HG02970 (cell line): Measurements from ENCODE around the gene MKRN1.
"Not testable (repeated sequence)": the region's sequence is repeated elsewhere in the genome, so short reads cannot be mapped to it uniquely, and the experiment has no call there.

Source experiments
- ATAC-seq: cut with Tn5 transposase; IDR thresholded peaks from one replicate; pipeline ENCODE4 v1.9.1; 2021; ENCODE audit warnings: mild to moderate bottlenecking, moderate library complexity, moderate number of reproducible peaks; ENCODE audit not compliant: unreplicated experiment, low FRiP score

The MKRN1 gene

DNA sequence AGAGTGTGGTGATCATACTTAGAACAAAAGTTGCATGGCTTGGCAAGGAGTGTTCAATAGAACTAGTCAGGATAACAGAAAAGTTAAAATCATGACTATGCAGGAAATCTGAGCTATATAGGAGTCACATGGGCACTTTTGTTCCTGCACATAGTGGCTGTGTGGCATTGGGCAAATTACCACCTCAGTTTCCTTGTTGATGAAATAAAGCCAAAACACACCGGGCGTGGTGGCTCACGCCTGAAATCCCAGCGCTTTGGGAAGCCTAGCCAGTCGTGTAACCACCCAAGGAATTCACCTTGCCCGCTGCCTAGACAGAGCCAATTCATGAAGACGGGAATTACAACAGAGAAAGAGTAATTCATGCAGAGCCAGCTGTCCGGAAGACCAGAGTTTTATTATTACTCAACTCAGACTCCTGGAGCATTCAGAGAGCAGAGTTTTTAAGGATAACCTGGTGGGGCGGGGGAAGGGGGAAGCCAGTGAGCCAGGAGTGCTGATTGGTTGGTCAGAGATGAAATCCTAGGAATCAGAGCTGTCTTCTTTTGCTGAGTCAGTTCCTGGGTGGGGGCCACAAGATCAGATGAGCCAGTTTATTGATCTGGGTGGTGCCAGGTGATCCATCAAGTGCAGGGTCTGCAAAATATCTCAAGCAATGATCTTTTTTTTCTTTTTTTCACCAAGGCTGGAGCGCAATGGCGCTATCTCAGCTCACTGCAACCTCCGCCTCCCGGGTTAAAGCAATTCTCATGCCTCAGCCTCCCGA lies 6.4 kb upstream of the MKRN1 start:
- ATAC-seq, result no peak

DNA sequence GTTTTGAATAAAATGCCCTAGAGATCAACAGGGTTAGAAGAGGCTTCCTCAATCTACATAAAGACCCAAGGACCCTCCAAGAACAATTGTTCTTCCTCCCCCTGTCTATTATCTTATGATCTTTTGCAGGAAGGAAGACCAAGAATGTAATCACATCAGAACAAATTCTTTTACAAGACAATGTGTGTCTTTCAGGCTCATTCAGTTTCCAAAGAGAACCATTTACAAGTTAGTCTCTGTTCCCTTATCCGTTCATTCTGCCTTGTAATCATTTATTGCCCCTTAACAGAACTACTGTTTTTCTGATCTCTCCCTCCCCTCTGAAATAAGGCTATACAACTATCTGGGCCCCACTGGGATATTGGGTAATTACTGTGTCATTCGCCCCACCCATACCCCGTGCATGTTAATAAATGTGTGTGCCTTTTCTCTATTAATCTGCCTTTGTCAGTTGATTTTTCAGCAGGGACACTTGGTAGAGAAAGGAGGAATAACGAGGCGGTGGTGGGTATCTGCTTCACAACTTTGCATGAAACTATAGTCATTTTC lies 5.7 kb upstream of the MKRN1 start:
- no peak for ATAC-seq

DNA sequence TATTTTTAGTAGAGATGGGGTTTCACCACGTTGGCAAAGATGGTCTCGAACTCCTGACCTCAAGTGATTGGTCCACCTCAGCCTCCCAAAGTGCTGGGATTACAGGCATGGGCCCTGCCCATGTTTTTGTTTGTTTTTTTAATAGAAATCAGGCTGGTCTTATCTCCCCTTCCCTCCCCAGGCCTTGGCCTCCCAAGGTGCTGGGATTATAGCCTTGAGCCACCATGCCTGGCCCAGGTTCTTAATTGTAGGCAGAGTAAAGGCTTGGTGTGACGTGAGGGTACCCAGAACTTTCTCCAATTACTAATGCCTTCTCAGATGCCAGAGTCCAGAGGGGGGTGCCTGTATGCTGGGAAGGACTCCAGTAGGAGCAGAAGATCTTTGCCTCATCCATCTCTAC lies 5.2 kb upstream of the MKRN1 start:
- no peak for ATAC-seq

DNA sequence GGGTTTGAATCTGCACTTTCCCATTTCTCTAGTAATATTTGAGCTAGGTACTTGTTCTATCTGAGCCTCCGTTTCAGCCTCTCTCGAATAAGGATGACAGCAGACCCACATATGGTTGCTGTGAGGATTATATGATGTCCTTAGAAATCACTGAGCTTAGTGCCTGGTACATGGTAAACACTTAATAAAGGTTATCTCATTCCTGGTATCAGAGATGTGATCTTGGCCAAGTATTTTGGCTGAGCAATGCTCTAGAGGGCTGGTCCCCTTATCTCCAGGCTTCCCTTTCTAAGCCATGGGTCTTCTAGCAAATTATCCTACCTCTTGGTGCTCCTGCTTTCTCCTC lies 407 bp upstream of the MKRN1 start:
- no peak for ATAC-seq

DNA sequence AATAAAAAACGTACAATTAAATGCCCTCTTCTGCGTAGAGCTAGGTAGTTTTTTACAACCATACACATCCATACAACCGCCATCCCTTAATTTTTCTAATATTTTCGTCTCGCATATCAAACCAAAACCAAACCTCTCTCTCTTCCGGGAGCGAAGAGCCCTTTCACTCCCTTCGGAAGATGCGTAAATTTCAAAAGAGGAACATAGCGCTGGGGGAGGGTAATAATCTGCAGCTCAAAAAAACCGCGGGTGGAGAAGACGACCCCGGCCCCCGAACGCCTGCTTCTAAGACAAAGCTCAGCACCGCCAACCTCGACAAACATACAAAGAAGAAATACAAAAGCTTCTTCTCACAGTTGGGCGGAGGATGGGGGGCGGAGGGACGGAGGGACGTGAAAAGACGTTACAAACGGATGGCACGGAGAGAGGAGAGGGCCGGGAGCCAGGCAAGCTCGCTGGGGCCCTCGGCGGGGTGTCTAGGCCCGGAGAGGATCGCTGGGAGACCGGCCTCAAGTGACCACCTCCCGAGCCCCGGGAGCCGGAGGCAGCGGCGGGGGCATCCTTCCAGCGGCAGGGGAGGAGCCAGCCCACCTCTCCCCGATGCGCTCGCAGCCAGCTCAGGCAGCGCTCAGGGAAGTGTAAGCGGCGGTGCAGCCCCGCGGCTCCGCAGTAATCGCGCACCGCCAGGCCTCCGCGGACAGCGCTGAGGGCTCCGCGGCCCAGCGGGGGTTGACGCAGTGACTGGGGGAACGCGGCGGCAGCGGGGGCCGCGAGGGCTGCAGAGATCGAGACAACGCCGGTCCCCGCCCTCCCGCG lies 851 bp downstream of the MKRN1 start:
- peak; percentile 28 for ATAC-seq

DNA sequence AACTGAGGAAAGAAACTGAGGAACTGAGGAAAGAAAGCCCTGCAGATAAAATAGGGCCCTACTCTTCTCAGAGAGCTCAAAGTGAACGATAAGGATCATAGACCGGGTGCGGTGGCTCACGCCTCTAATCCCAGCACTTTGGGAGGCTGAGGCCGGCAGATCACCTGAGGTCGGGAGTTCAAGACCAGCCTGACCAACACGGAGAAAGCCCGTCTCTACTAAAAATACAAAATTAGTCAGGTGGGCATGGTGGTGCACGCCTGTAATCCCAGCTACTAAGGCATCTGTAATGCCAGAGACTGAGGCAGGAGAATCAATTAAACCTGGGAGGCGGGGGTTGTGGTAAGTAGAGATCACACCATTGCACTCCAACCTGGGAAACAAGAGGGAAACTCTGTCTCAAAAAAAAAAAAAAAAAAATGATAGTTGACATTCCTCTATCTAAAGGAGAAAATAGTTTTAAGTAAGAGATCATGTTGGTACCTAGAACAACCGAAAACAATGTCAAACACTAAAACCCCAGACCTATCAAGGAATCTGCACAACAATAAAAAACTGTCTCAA lies 2.5 kb downstream of the MKRN1 start:
- no peak for ATAC-seq

DNA sequence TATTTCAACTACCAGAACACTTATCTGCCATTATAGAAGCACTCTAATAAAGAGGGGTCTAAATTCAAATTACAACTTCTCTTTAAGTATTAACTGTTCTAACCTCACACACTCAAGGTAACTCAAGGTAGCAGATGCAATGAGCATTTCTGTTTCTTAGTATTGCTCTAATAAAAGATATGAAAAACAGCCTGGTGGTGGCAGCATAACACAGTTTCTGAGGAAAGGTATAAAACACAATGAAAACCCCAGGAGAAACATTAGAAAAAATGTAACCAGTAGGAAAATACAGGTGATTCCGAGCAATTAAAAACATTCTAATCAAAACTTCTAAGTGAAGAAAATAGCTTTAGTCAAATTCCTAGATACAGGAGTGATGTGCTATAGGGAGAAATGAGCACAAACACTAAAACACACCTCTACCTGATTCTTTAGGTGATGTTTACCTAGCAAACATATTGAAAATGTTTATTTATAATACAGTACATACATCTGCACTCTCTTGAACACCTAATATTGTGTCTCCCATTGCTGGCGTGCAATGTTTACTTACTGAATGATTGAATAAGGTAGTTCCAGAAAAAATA lies 3.5 kb downstream of the MKRN1 start:
- no peak for ATAC-seq

DNA sequence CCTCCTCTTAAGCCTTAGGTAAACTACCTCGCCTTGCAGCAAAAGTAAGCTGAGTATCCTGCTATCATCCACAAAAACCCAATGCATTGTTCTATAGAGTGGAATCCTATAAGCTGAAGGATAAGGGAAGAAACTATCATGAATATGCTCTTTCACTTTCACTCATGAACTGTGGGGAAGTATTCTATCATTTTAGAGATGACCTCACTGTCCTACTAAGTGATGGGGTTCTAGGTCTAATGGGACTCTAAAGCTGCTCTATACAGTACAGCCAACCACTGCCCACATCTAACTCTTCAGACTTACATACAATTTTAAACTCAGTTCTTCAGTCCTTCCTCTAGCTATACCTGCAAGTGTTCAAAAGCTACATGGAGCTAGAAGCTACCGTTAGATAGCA lies 16.2 kb downstream of the MKRN1 start:
- no peak for ATAC-seq

DNA sequence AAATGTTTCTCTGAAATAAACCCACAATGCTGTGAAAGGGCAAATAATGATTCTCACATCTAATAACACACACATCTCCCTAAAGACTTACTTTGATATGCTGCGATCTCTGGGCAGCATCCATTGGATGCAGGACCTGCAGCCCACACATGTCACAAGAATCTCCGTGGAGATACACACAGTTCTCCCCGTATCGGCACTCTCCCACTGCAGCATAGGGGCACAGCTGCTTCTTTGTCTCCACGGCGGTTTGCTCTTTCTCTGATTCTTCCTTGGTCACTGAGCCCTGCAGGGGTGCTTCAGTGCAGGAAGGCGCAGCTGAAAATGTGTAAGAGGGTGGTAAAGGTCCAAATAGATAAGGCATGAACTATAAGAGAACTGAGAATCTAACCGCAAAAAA lies 20.4 kb downstream of the MKRN1 start:
- no peak for ATAC-seq

DNA sequence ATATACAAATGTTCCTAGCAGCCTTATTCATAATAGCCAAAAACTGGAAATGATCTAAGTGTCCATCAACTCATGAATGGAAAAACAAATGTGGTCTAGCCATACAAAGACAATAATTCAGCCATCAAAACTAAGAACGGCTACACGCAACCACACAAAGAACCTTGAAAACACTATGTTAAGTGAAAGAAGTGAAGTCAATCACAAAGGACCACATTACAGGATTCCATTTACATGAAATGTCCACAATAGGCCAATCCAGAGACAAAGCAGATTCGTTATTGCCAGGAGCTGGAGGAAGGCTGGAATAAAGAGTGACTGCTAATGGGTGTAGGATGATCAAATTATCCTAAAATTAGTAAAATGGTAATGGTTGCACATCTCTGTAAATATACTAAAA lies 21.1 kb downstream of the MKRN1 start:
- ATAC-seq, result no peak

DNA sequence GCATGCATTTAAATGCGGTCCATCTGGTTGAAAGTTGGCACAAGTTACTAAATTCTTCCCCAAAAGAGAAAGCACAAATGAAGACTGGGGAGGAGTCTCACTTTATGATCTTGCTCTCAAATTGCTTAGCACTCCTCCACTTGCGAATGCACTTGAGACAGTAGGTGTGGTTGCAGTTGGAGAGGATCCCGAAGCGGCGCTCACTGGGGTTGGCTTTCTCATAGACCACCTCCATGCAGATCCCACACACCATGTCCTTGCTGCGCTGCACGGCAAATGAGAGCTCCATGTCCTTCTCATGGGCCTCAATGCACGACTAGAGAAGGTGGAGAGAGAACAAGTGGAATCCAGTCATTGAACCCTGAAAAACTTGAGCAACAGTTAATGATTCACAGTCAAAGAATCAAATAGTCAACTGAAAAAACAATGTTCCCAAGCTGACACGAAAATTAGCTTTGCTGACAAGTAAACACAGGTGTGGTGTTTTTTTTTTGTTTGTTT lies 22.7 kb downstream of the MKRN1 start:
- no peak for ATAC-seq

DNA sequence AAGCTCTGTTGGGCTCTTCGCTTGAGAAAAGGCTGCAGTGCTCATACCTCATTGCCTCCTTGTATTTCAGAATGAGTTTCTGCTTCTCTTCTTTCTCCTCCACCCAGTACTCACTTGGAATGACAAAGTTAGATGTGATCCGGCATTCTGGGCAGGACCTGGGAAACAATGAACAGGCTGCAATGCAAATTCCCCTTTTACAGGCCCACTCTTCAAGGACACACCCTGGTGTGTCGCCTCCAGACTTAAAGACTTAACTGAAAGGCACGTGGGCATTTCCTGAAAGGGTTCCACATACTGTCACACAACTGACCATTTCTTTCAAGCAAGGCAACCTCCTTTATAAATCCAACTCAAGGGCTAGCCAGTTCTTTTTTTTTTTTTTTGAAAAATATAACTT lies 23.6 kb downstream of the MKRN1 start:
- no peak for ATAC-seq

DNA sequence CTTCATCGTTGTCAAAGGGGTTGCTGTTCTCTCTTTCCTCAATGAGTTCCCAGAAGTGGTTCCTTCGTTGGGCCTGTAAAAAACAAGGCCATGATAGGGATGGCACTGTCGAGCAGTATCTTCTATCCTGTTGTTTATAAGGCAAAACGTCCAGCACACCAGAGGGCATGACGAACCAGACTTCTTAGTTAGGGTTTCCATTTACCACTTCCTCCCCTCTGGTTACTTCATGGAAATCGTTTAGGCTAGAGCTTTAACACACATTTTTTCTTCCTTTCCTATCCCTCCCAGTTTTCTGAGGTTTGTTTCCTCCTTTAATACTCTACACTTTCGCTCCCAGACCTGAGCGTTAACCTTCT lies 24.7 kb downstream of the MKRN1 start:
- ATAC-seq, result no peak

DNA sequence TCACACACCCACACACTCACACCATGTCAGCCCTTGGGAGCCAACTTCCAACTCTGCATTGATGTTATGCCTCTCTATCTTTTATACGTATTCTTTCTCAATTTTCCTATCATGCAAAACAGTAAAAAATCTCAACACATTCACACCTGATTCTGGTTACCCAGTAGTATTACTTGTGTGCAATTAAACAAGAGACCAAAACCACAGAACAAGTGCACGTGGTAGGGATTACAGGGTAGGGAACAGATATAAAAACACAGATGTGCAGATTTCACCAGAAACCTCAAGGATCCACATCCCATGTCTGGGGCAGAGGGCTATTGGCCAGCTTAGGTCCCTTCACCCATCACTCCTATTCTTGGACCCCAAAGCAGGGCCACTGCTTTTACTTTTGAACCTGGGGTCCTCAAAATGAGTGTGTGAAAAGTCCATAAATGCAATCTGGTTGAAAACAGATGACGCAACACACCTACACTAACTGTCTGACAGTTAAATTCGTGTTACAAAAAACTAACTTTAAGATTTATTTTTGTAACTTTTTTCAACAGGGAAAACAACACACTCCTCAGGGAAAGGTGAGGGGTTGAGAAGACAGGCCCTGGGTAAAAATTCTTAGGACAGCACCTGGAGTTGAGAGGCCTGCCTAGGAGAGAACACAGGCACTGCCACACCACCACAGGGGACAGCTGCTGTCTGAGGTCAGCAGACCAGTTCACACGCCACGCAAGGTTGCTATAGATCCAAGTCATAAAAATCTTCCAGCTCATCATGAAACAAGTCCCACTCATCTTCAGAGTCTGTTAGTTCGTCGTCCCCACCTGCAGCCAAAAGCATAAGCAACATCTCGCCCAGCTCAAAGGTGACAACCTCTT lies 25.3 kb downstream of the MKRN1 start:
- not testable (repeated sequence) for ATAC-seq

DNA sequence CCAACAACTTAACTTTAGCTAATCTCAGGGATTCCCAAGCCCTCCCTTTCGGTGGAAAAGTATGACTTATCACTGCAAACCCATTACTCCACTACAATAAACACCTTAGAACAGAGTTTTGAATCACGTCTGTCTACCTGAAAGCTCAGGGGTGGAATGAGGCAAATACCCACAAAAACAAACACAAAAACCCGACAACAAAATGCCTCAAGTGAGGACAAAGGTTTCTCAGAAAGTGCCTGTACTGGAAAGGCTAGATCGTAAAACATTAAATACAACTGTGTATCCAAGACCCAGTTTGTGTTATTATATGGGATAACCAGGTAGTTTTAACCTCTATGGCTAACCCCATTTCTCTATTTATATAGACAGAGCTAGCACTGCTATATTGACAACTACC lies 26.0 kb downstream of the MKRN1 start:
- ATAC-seq, result no peak

DNA sequence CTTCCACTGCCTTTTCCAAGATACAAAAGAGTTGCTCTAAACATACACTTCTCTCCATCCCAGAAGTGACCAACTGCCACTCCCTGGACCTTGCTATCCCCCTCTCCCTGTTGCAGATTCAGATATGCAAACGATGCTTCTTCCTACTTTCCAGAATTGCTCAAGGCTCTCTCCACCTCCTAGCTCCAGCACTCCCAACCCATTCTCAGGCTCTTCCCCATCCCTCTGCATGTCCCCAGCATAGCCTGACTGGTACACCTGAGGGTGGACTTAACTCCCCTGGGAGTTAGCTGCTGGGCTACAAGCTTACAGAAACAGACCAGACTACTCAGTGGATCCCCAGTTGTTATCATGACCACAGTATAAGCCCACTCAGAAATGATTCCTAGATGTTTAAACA lies 27.6 kb downstream of the MKRN1 start:
- ATAC-seq, result no peak

DNA sequence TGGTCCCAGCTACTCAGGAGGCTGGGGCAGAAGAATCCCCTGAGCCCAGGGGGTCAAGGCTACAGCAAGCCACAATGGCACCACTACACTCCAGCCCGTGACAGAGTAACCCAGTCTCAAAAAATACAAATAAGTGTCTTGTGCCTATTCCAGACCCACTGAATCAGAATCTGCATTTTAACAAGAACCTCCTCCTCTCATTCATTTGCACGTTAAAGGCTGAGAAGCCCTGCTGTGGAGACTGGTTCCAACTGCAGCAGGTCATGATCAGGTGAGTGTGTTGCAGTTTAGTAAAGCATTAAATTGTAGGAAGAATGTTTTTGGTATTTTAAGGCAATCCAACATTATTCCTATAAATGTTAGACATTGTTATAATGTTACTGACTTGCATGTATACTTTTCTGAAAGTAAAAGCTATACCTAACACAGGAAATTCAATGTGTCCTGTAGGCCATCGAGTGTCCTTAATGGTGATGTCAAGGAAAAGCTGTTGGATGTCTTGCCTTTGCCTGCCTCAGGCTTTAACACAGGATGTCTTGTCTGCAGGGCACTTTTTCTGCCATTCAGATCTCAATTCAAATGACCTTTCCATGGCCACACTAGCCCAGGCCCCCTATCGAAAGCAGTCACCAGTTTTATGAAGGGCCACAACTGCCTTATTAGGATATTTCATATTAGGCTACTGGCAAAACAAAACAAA lies 30.4 kb downstream of the MKRN1 start:
- no peak for ATAC-seq

DNA sequence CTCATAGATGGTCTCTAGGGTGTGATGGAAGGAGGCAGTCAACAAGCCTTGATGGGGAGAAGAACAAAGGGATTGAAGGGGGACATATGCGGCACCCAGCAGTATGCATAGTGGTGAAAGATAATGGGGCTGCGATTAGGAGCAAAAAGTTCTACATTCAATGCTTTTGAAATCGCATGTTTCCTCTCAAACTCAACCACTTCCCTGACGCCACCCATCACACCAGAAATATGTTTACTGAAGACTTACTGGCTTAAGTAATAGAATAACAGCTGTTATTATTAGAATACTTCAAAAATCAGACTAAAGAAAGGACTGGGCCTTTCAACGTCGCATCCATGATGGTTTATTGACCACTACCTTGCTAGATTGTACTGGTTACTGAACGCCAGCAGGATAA lies 31.5 kb downstream of the MKRN1 start:
- ATAC-seq, result no peak

DNA sequence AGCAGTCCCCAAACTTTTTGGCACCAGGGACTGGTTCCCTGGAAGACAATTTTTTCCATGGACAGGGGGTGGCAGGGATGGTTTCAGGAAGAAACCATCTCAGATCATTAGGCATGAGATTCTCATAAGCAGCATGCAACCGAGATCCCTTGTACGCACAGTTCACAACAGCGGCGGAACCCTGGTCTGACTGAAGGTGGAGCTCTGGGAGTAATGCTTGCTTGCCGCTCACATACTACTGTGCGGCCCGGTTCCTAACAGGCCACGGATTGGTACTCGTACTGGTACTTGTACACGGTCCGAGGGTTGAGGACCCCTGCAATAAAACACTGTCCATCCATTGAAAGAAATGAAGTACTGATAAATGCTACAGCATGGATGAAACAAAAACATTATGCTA lies 32.8 kb downstream of the MKRN1 start:
- no peak for ATAC-seq

DNA sequence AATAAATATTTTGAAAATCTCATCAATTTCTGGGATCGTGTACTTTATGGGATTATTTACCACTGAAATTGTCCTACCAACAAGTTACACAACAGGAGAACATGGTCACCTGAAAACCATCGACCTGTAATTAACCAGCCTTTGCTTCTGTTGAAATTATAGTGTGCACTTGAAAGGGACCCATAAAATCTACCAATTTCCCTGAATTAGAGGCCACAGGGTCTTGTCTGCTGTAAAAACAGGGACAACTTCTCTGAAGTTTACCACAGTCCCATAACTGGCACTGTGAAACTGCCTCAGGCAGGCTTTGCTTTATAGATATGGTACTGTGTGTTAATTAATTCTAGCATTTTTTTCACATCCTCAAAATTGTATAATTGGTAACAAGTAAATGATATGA lies 37.8 kb downstream of the MKRN1 start:
- no peak for ATAC-seq
